NCI-H2196 (cell line): ENCODE measurements around the gene BCLAF3.

ENCODE experiments used
- DNase-seq: peaks from one replicate; lab custom pipeline; 2025; ENCODE audit not compliant: unreplicated experiment; lab: John Stamatoyannopoulos, UW

BCLAF3 gene

GRCh38 chrX:19968276-19968675 is 22.6 kb downstream of the BCLAF3 start:
- DNase-seq: no peak

GRCh38 chrX:19966056-19966455 is 24.8 kb downstream of the BCLAF3 start:
- no peak for DNase-seq

- no peak for DNase-seq
Observed at GRCh38 chrX:19964017-19964710, 26.7 kb downstream of the BCLAF3 start.

- no peak for DNase-seq
Observed at GRCh38 chrX:19960913-19961312, 29.9 kb downstream of the BCLAF3 start.

GRCh38 chrX:19958552-19959486 is 32.0 kb downstream of the BCLAF3 start:
- DNase-seq: no peak

- no peak for DNase-seq
Observed at GRCh38 chrX:19956923-19957322, 33.9 kb downstream of the BCLAF3 start.

- DNase-seq: no peak
Observed at GRCh38 chrX:19956306-19956705, 34.6 kb downstream of the BCLAF3 start.

GRCh38 chrX:19955306-19955705 is 35.6 kb downstream of the BCLAF3 start:
- DNase-seq: no peak

- DNase-seq: no peak
Observed at GRCh38 chrX:19954335-19955096, 36.3 kb downstream of the BCLAF3 start.

- no peak for DNase-seq
Observed at GRCh38 chrX:19953145-19953544, 37.7 kb downstream of the BCLAF3 start.

GRCh38 chrX:19949340-19949739 is 41.5 kb downstream of the BCLAF3 start:
- no peak for DNase-seq

- no peak for DNase-seq
Observed at GRCh38 chrX:19947612-19948011, 43.2 kb downstream of the BCLAF3 start.
